Suprapubic skin (tissue), 3 donors: ENCODE measurements around the gene GARIN5A.

Source experiments
- CTCF ChIP-seq, 2 donors: fragments of 200-600 bp in 1 of 2; fragments of 450-650 bp in 1 of 2; sonication (generic) in 1 of 2; IDR thresholded peaks; one replicate each; pipeline ENCODE4 v1.5.1; 2016 to 2019; ENCODE audit warnings: antibody characterized with exemption in 2 of 2, mild to moderate bottlenecking in 1 of 2, moderate library complexity in 1 of 2
- EP300 ChIP-seq: sonication (generic); formaldehyde crosslinking; IDR thresholded peaks from one replicate; pipeline ENCODE4 v1.6.1; 2017; ENCODE audit warnings: antibody characterized with exemption

- TF ChIP-seq CTCF (IDR thresholded peaks at IDR 0.05) = no peak
- TF ChIP-seq EP300 = no peak
These were observed 18.4 kb upstream of the GARIN5A start for GRCh38 chr19:50495020-50495531.
